ENCODE measurements around the gene SULT1C4. TPM values are rescaled to one million over a fixed set of nuclear protein-coding genes. Genes with fewer than 3 reads are reported as not detected.

SULT1C4 gene
- total RNA-seq, 1 donor from 2014 or later: 12.5 TPM

GRCh38 chr2:108390340-108390739 is 12.6 kb downstream of the SULT1C4 start:
- peaks cover 0 to 5% (median 0%) of the 10 kb centered on the region in 3 donors for H3K36me3 ChIP-seq (ENCODE audit: control insufficient read depth in 3 of 3, insufficient read depth in 3 of 3, low read length in 3 of 3)
- H3K4me1 ChIP-seq (ENCODE audit: control insufficient read depth in 3 of 3, insufficient read depth in 3 of 3, low read length in 3 of 3): no peaks in the 10 kb centered on the region
- no peak overlapping the region for H3K27ac ChIP-seq (ENCODE audit: low read depth, low read length)
- H3K9ac ChIP-seq (ENCODE audit: low read depth in 1 of 3, low read length in 3 of 3): no peak overlapping the region
- H3K27me3 ChIP-seq (ENCODE audit: control insufficient read depth in 3 of 3, insufficient read depth in 3 of 3, low read length in 3 of 3): no peaks in the 10 kb centered on the region
- no peak overlapping the region for H3K4me3 ChIP-seq (ENCODE audit: low read length in 3 of 3)
- H3K9me3 ChIP-seq (ENCODE audit: control insufficient read depth in 3 of 3, low read length in 3 of 3): peaks cover 0 to 3% (median 0%) of the 10 kb centered on the region in 3 donors

GRCh38 chr2:108392029-108392428 is 14.3 kb downstream of the SULT1C4 start:
- H3K27me3 ChIP-seq (ENCODE audit: control insufficient read depth in 3 of 3, insufficient read depth in 3 of 3, low read length in 3 of 3): no peaks in the 10 kb centered on the region
- H3K27ac ChIP-seq (ENCODE audit: low read depth, low read length): no peak overlapping the region
- H3K9me3 ChIP-seq (ENCODE audit: control insufficient read depth in 3 of 3, low read length in 3 of 3): peaks cover 0 to 3% (median 0%) of the 10 kb centered on the region in 3 donors

GRCh38 chr2:108393197-108393596 is 15.4 kb downstream of the SULT1C4 start:
- Histone ChIP-seq H3K9ac (ENCODE audit: low read depth in 1 of 3, low read length in 3 of 3) (no peak overlapping the region), H3K27ac (ENCODE audit: low read depth, low read length) (no peak overlapping the region), H3K27me3 (ENCODE audit: control insufficient read depth in 3 of 3, insufficient read depth in 3 of 3, low read length in 3 of 3) (no peaks in the 10 kb centered on the region), H3K9me3 (ENCODE audit: control insufficient read depth in 3 of 3, low read length in 3 of 3) (peaks cover 0 to 3% (median 0%) of the 10 kb centered on the region in 3 donors), H3K4me3 (ENCODE audit: low read length in 3 of 3) (no peak overlapping the region), H3K36me3 (ENCODE audit: control insufficient read depth in 3 of 3, insufficient read depth in 3 of 3, low read length in 3 of 3) (peaks cover 0 to under 1% (median 0%) of the 10 kb centered on the region in 3 donors), H3K4me1 (ENCODE audit: control insufficient read depth in 3 of 3, insufficient read depth in 3 of 3, low read length in 3 of 3) (no peaks in the 10 kb centered on the region)

More at GRCh38 chr2:108392029-108392428, 14.3 kb downstream of the SULT1C4 start:
- Histone ChIP-seq H3K36me3 (ENCODE audit: control insufficient read depth in 3 of 3, insufficient read depth in 3 of 3, low read length in 3 of 3) (peaks cover 0 to 2% (median 0%) of the 10 kb centered on the region in 3 donors), H3K4me3 (ENCODE audit: low read length in 3 of 3) (no peak overlapping the region), H3K9ac (ENCODE audit: low read depth in 1 of 3, low read length in 3 of 3) (no peak overlapping the region), H3K4me1 (ENCODE audit: control insufficient read depth in 3 of 3, insufficient read depth in 3 of 3, low read length in 3 of 3) (no peaks in the 10 kb centered on the region)

- Histone ChIP-seq H3K9me3 (ENCODE audit: control insufficient read depth in 3 of 3, low read length in 3 of 3) (peaks cover 11 to 14% (median 13%) of the 10 kb centered on the region in 3 donors), H3K27me3 (ENCODE audit: control insufficient read depth in 3 of 3, insufficient read depth in 3 of 3, low read length in 3 of 3) (no peaks in the 10 kb centered on the region), H3K4me1 (ENCODE audit: control insufficient read depth in 3 of 3, insufficient read depth in 3 of 3, low read length in 3 of 3) (no peaks in the 10 kb centered on the region), H3K4me3 (ENCODE audit: low read length in 3 of 3) (no peak overlapping the region), H3K36me3 (ENCODE audit: control insufficient read depth in 3 of 3, insufficient read depth in 3 of 3, low read length in 3 of 3) (no peaks in the 10 kb centered on the region), H3K9ac (ENCODE audit: low read depth in 1 of 3, low read length in 3 of 3) (no peak overlapping the region), H3K27ac (ENCODE audit: low read depth, low read length) (no peak overlapping the region)
Observed at GRCh38 chr2:108395155-108395554, 17.4 kb downstream of the SULT1C4 start.

GRCh38 chr2:108396845-108397244 is 19.1 kb downstream of the SULT1C4 start:
- Histone ChIP-seq H3K27ac (ENCODE audit: low read depth, low read length) (no peak overlapping the region), H3K4me1 (ENCODE audit: control insufficient read depth in 3 of 3, insufficient read depth in 3 of 3, low read length in 3 of 3) (no peaks in the 10 kb centered on the region), H3K36me3 (ENCODE audit: control insufficient read depth in 3 of 3, insufficient read depth in 3 of 3, low read length in 3 of 3) (no peaks in the 10 kb centered on the region), H3K27me3 (ENCODE audit: control insufficient read depth in 3 of 3, insufficient read depth in 3 of 3, low read length in 3 of 3) (no peaks in the 10 kb centered on the region), H3K9me3 (ENCODE audit: control insufficient read depth in 3 of 3, low read length in 3 of 3) (peaks cover 11 to 13% (median 13%) of the 10 kb centered on the region in 3 donors), H3K4me3 (ENCODE audit: low read length in 3 of 3) (no peak overlapping the region), H3K9ac (ENCODE audit: low read depth in 1 of 3, low read length in 3 of 3) (no peak overlapping the region)

GRCh38 chr2:108399479-108399878 is 21.7 kb downstream of the SULT1C4 start:
- H3K4me1 ChIP-seq (ENCODE audit: control insufficient read depth in 3 of 3, insufficient read depth in 3 of 3, low read length in 3 of 3): no peaks in the 10 kb centered on the region
- no peak overlapping the region for H3K4me3 ChIP-seq (ENCODE audit: low read length in 3 of 3)
- no peak overlapping the region for H3K27ac ChIP-seq (ENCODE audit: low read depth, low read length)
- H3K36me3 ChIP-seq (ENCODE audit: control insufficient read depth in 3 of 3, insufficient read depth in 3 of 3, low read length in 3 of 3): no peaks in the 10 kb centered on the region
- H3K9me3 ChIP-seq (ENCODE audit: control insufficient read depth in 3 of 3, low read length in 3 of 3): peaks cover 10 to 13% (median 11%) of the 10 kb centered on the region in 3 donors
- H3K27me3 ChIP-seq (ENCODE audit: control insufficient read depth in 3 of 3, insufficient read depth in 3 of 3, low read length in 3 of 3): no peaks in the 10 kb centered on the region
- H3K9ac ChIP-seq (ENCODE audit: low read depth in 1 of 3, low read length in 3 of 3): no peak overlapping the region

- Histone ChIP-seq H3K4me1 (ENCODE audit: control insufficient read depth in 3 of 3, insufficient read depth in 3 of 3, low read length in 3 of 3) (no peaks in the 10 kb centered on the region), H3K9me3 (ENCODE audit: control insufficient read depth in 3 of 3, low read length in 3 of 3) (peaks cover 11 to 14% (median 13%) of the 10 kb centered on the region in 3 donors), H3K27ac (ENCODE audit: low read depth, low read length) (no peak overlapping the region), H3K9ac (ENCODE audit: low read depth in 1 of 3, low read length in 3 of 3) (no peak overlapping the region), H3K27me3 (ENCODE audit: control insufficient read depth in 3 of 3, insufficient read depth in 3 of 3, low read length in 3 of 3) (no peaks in the 10 kb centered on the region), H3K4me3 (ENCODE audit: low read length in 3 of 3) (no peak overlapping the region), H3K36me3 (ENCODE audit: control insufficient read depth in 3 of 3, insufficient read depth in 3 of 3, low read length in 3 of 3) (no peaks in the 10 kb centered on the region)
Observed at GRCh38 chr2:108401800-108402199, 24.0 kb downstream of the SULT1C4 start.

GRCh38 chr2:108403494-108403893 is 25.7 kb downstream of the SULT1C4 start:
- Histone ChIP-seq H3K9me3 (ENCODE audit: control insufficient read depth in 3 of 3, low read length in 3 of 3) (peaks cover 9 to 14% (median 11%) of the 10 kb centered on the region in 3 donors), H3K4me3 (ENCODE audit: low read length in 3 of 3) (no peak overlapping the region), H3K36me3 (ENCODE audit: control insufficient read depth in 3 of 3, insufficient read depth in 3 of 3, low read length in 3 of 3) (no peaks in the 10 kb centered on the region), H3K27me3 (ENCODE audit: control insufficient read depth in 3 of 3, insufficient read depth in 3 of 3, low read length in 3 of 3) (no peaks in the 10 kb centered on the region), H3K4me1 (ENCODE audit: control insufficient read depth in 3 of 3, insufficient read depth in 3 of 3, low read length in 3 of 3) (no peaks in the 10 kb centered on the region), H3K9ac (ENCODE audit: low read depth in 1 of 3, low read length in 3 of 3) (no peak overlapping the region), H3K27ac (ENCODE audit: low read depth, low read length) (no peak overlapping the region)

GRCh38 chr2:108404784-108405397 is 27.1 kb downstream of the SULT1C4 start:
- Histone ChIP-seq H3K4me3 (ENCODE audit: low read length in 3 of 3) (no peak overlapping the region), H3K27me3 (ENCODE audit: control insufficient read depth in 3 of 3, insufficient read depth in 3 of 3, low read length in 3 of 3) (no peaks in the 10 kb centered on the region), H3K36me3 (ENCODE audit: control insufficient read depth in 3 of 3, insufficient read depth in 3 of 3, low read length in 3 of 3) (no peaks in the 10 kb centered on the region), H3K27ac (ENCODE audit: low read depth, low read length) (no peak overlapping the region), H3K4me1 (ENCODE audit: control insufficient read depth in 3 of 3, insufficient read depth in 3 of 3, low read length in 3 of 3) (no peaks in the 10 kb centered on the region), H3K9ac (ENCODE audit: low read depth in 1 of 3, low read length in 3 of 3) (no peak overlapping the region), H3K9me3 (ENCODE audit: control insufficient read depth in 3 of 3, low read length in 3 of 3) (peaks cover 0 to 5% (median 2%) of the 10 kb centered on the region in 3 donors)

- Histone ChIP-seq H3K36me3 (ENCODE audit: control insufficient read depth in 3 of 3, insufficient read depth in 3 of 3, low read length in 3 of 3) (no peaks in the 10 kb centered on the region), H3K9ac (ENCODE audit: low read depth in 1 of 3, low read length in 3 of 3) (no peak overlapping the region), H3K27me3 (ENCODE audit: control insufficient read depth in 3 of 3, insufficient read depth in 3 of 3, low read length in 3 of 3) (no peaks in the 10 kb centered on the region), H3K9me3 (ENCODE audit: control insufficient read depth in 3 of 3, low read length in 3 of 3) (peaks cover 0 to 3% (median 0%) of the 10 kb centered on the region in 3 donors), H3K4me3 (ENCODE audit: low read length in 3 of 3) (no peak overlapping the region), H3K27ac (ENCODE audit: low read depth, low read length) (no peak overlapping the region), H3K4me1 (ENCODE audit: control insufficient read depth in 3 of 3, insufficient read depth in 3 of 3, low read length in 3 of 3) (no peaks in the 10 kb centered on the region)
Observed at GRCh38 chr2:108407864-108408729, 30.3 kb downstream of the SULT1C4 start.
